ENCODE measurements around the gene OR2W1. TPM values are rescaled to one million over a fixed set of nuclear protein-coding genes. Genes with fewer than 3 reads are reported as not detected.

OR2W1 gene
- total RNA-seq, 1 experiment from 2014 or later = not detected

GRCh38 chr6:29035951-29036350, 9.0 kb downstream of the OR2W1 start:
- CTCF ChIA-PET = no interaction called here
- no peaks in the 10 kb centered on the region for H3K36me3 Mint-ChIP-seq (ENCODE audit: insufficient read depth, unreplicated experiment)
- intact Hi-C loops (cut with micrococcal nuclease; ENCODE audit: unreplicated experiment) = no loop called here
- H3K4me3 Mint-ChIP-seq (ENCODE audit: low read depth, unreplicated experiment) = no peak overlapping the region
- no peak for DNase-seq
- TF ChIP-seq CTCF (IDR thresholded peaks at IDR 0.05; ENCODE audit: unreplicated experiment) = no peak
- H3K27me3 Mint-ChIP-seq (ENCODE audit: unreplicated experiment) = no peaks in the 10 kb centered on the region
- no peaks in the 10 kb centered on the region for H3K4me1 Mint-ChIP-seq (ENCODE audit: low read depth, unreplicated experiment)
- H3K27ac Mint-ChIP-seq (ENCODE audit: unreplicated experiment) = no peak overlapping the region
- no TSS peak for BruUV-seq (replicated peaks)
- H3K9me3 Mint-ChIP-seq (ENCODE audit: low read depth, unreplicated experiment) = no peaks in the 10 kb centered on the region

- Mint-ChIP-seq H3K27ac (ENCODE audit: unreplicated experiment) (no peak overlapping the region), H3K36me3 (ENCODE audit: insufficient read depth, unreplicated experiment) (no peaks in the 10 kb centered on the region), H3K4me3 (ENCODE audit: low read depth, unreplicated experiment) (no peak overlapping the region), H3K27me3 (ENCODE audit: unreplicated experiment) (peaks cover 24% of the 10 kb centered on the region), H3K9me3 (ENCODE audit: low read depth, unreplicated experiment) (no peaks in the 10 kb centered on the region), H3K4me1 (ENCODE audit: low read depth, unreplicated experiment) (no peaks in the 10 kb centered on the region)
- DNase-seq = no peak
- no TSS peak for BruUV-seq (replicated peaks)
- intact Hi-C loops (cut with micrococcal nuclease; ENCODE audit: unreplicated experiment) = no loop called here
- CTCF ChIA-PET = no interaction called here
- TF ChIP-seq CTCF (IDR thresholded peaks at IDR 0.05; ENCODE audit: unreplicated experiment) = no peak
Observed at GRCh38 chr6:29028821-29029220, 16.2 kb downstream of the OR2W1 start.

- H3K4me3 Mint-ChIP-seq (ENCODE audit: low read depth, unreplicated experiment) = no peak overlapping the region
- CTCF ChIA-PET = no interaction called here
- H3K27ac Mint-ChIP-seq (ENCODE audit: unreplicated experiment) = no peak overlapping the region
- DNase-seq = no peak
- BruUV-seq (replicated peaks) = no TSS peak
- H3K27me3 Mint-ChIP-seq (ENCODE audit: unreplicated experiment) = peaks cover 36% of the 10 kb centered on the region
- no peaks in the 10 kb centered on the region for H3K9me3 Mint-ChIP-seq (ENCODE audit: low read depth, unreplicated experiment)
- intact Hi-C loops (cut with micrococcal nuclease; ENCODE audit: unreplicated experiment) = no loop called here
- no peak for TF ChIP-seq CTCF (IDR thresholded peaks at IDR 0.05; ENCODE audit: unreplicated experiment)
- H3K36me3 Mint-ChIP-seq (ENCODE audit: insufficient read depth, unreplicated experiment) = no peaks in the 10 kb centered on the region
- no peaks in the 10 kb centered on the region for H3K4me1 Mint-ChIP-seq (ENCODE audit: low read depth, unreplicated experiment)
Observed at GRCh38 chr6:29025927-29026585, 18.9 kb downstream of the OR2W1 start.

- no peak for DNase-seq
- Mint-ChIP-seq H3K27me3 (ENCODE audit: unreplicated experiment) (peaks cover 24% of the 10 kb centered on the region), H3K27ac (ENCODE audit: unreplicated experiment) (no peak overlapping the region), H3K4me3 (ENCODE audit: low read depth, unreplicated experiment) (no peak overlapping the region), H3K36me3 (ENCODE audit: insufficient read depth, unreplicated experiment) (peaks cover 9% of the 10 kb centered on the region), H3K9me3 (ENCODE audit: low read depth, unreplicated experiment) (no peaks in the 10 kb centered on the region), H3K4me1 (ENCODE audit: low read depth, unreplicated experiment) (peaks cover 8% of the 10 kb centered on the region)
- no TSS peak for BruUV-seq (replicated peaks)
- intact Hi-C loops (cut with micrococcal nuclease; ENCODE audit: unreplicated experiment) = no loop called here
- CTCF ChIA-PET = no interaction called here
- no peak for TF ChIP-seq CTCF (IDR thresholded peaks at IDR 0.05; ENCODE audit: unreplicated experiment)
Observed at GRCh38 chr6:29021434-29021833, 23.5 kb downstream of the OR2W1 start.
